GM12878 (cell line): ENCODE data around the gene SPATA45. TPM values are rescaled to one million over a fixed set of nuclear protein-coding genes. Genes with fewer than 3 reads are reported as not detected.

Source experiments
- BCL11A ChIP-seq: IDR thresholded peaks from 2 replicates; pipeline ENCODE4 v1.6.1; 2011; ENCODE audit warnings: low read depth, low read length
- CBFB ChIP-seq: IDR thresholded peaks from 2 replicates; pipeline ENCODE4 v1.6.1; 2016; ENCODE audit warnings: antibody characterized with exemption, low read depth
- CHD1 ChIP-seq: IDR thresholded peaks from 2 replicates; pipeline ENCODE4 v1.6.1; 2012; ENCODE audit warnings: low read depth, low read length, improper control_type of control experiment
- CREB1 ChIP-seq: IDR thresholded peaks from 2 replicates; pipeline ENCODE4 v1.6.1; 2012; ENCODE audit warnings: low read depth, mild to moderate bottlenecking, inconsistent platforms
- E4F1 ChIP-seq: fragments of 450-650 bp; IDR thresholded peaks from 2 replicates; pipeline ENCODE4 v1.6.1; 2018; ENCODE audit warnings: borderline replicate concordance, mild to moderate bottlenecking; ENCODE audit not compliant: partially characterized antibody
- EGR1 ChIP-seq, 2 experiments: IDR thresholded peaks; 1 replicate in 1 of 2; 2 replicates in 1 of 2; pipeline ENCODE4 v1.6.1; 2011 to 2012; ENCODE audit warnings: low read depth in 2 of 2, low read length in 2 of 2, borderline replicate concordance in 1 of 2, mild to moderate bottlenecking in 1 of 2, moderate library complexity in 1 of 2
- HDAC6 ChIP-seq: fragments of 200-600 bp; sonication (generic); IDR thresholded peaks from one replicate; pipeline ENCODE4 v1.8.0; 2017; ENCODE audit warnings: antibody characterized with exemption; ENCODE audit not compliant: unreplicated experiment
- IKZF1 ChIP-seq: fragments of 450-650 bp; conservative IDR thresholded peaks from 2 replicates; pipeline ENCODE4 v1.6.1; 2017; ENCODE audit warnings: antibody characterized with exemption, mild to moderate bottlenecking
- IRF4 ChIP-seq: IDR thresholded peaks from 2 replicates; pipeline ENCODE4 v1.6.1; 2011; ENCODE audit warnings: low read depth, low read length
- JUNB ChIP-seq: IDR thresholded peaks from 2 replicates; pipeline ENCODE4 v1.6.1; 2016; ENCODE audit warnings: antibody characterized with exemption, mild to moderate bottlenecking
- KAT2A ChIP-seq: conservative IDR thresholded peaks from 2 replicates; pipeline ENCODE4 v1.6.1; 2011; ENCODE audit warnings: low read depth, low read length; ENCODE audit not compliant: control insufficient read depth
- KLF5 ChIP-seq: fragments of 450-650 bp; IDR thresholded peaks from 2 replicates; pipeline ENCODE4 v1.6.1; 2014; ENCODE audit warnings: mild to moderate bottlenecking; ENCODE audit not compliant: partially characterized antibody
- NFIC ChIP-seq: IDR thresholded peaks from 2 replicates; pipeline ENCODE4 v1.6.1; 2012; ENCODE audit warnings: low read depth, mild to moderate bottlenecking, inconsistent platforms, low read length, moderate library complexity
- PKNOX1 ChIP-seq: fragments of 450-650 bp; IDR thresholded peaks from 2 replicates; pipeline ENCODE4 v1.6.1; 2016; ENCODE audit warnings: mild to moderate bottlenecking
- POLR2A ChIP-seq: IDR thresholded peaks from 2 replicates; pipeline ENCODE4 v1.6.1; 2011; ENCODE audit warnings: low read depth, mild to moderate bottlenecking, low read length
- POLR2AphosphoS5 ChIP-seq: IDR thresholded peaks from 2 replicates; pipeline ENCODE4 v1.6.1; 2011; ENCODE audit warnings: mild to moderate bottlenecking, low read length, inconsistent platforms
- RCOR1 ChIP-seq: conservative IDR thresholded peaks from 2 replicates; pipeline ENCODE4 v1.6.1; 2012; ENCODE audit warnings: low read depth, low read length, improper control_type of control experiment
- REST ChIP-seq: IDR thresholded peaks from 2 replicates; pipeline ENCODE4 v1.6.1; 2012; ENCODE audit warnings: mild to moderate bottlenecking, low read depth, low read length
- SMAD5 ChIP-seq: IDR thresholded peaks from 2 replicates; pipeline ENCODE4 v1.6.1; 2016; ENCODE audit warnings: antibody characterized with exemption, low read depth
- SUZ12 ChIP-seq: fragments of 200-600 bp; sonication (generic); IDR thresholded peaks from one replicate; pipeline ENCODE4 v1.6.1; 2018; ENCODE audit warnings: antibody characterized with exemption, mild to moderate bottlenecking; ENCODE audit not compliant: unreplicated experiment
- TAF1 ChIP-seq: IDR thresholded peaks from 2 replicates; pipeline ENCODE4 v1.6.1; 2011; ENCODE audit warnings: mild to moderate bottlenecking, low read depth, low read length, borderline replicate concordance
- TCF12 ChIP-seq: IDR thresholded peaks from 2 replicates; pipeline ENCODE4 v1.6.1; 2011; ENCODE audit warnings: low read depth, mild to moderate bottlenecking, low read length
- USF1 ChIP-seq: IDR thresholded peaks from 2 replicates; pipeline ENCODE4 v1.6.1; 2011; ENCODE audit warnings: borderline replicate concordance, low read depth, mild to moderate bottlenecking, moderate library complexity, mixed read lengths, low read length; ENCODE audit not compliant: insufficient read depth; ENCODE audit errors: extremely low read length
- WRNIP1 ChIP-seq: IDR thresholded peaks from 2 replicates; pipeline ENCODE4 v1.6.1; 2011; ENCODE audit warnings: low read depth, low read length, improper control_type of control experiment, borderline replicate concordance
- ZNF207 ChIP-seq: fragments of 450-650 bp; IDR thresholded peaks from 2 replicates; pipeline ENCODE4 v1.6.1; 2014; ENCODE audit warnings: antibody characterized with exemption, mild to moderate bottlenecking, borderline replicate concordance
- polyA plus RNA-seq, 11 experiments: library from polyadenylated mRNA; depleted of rRNA in 4 of 11; unstranded in 6 of 11; stranded (reverse) in 5 of 11; fragments of >200 nt; fragmentation: Nextera tagmentation in 4 of 11; fragmentation: Illumina TruSeq in 1 of 11; extraction: Ambion mirVana in 4 of 11; extraction: Trizol in 1 of 11; gene quantifications; 1 replicate in 1 of 11; 2 replicates in 10 of 11; pipeline versions ENCODE4 v1.2.1 to v1.2.3, GENCODE V29; 2011 to 2016; ENCODE audit warnings: inconsistent platforms in 2 of 11, missing spikeins in 2 of 11, low read depth in 1 of 11
- total RNA-seq, 4 experiments: library from RNA; depleted of rRNA in 3 of 4; stranded (reverse); fragments of >200 nt in 3 of 4; fragmentation: Illumina TruSeq in 1 of 4; extraction: Trizol in 1 of 4; gene quantifications; 2 replicates each; pipeline versions ENCODE4 v1.2.1 to v1.2.3, GENCODE V29; 2013 to 2021

SPATA45 gene
- total and polyA plus RNA-seq, 10 of the 15 experiments (the other 5 are each of a cell fraction or from before 2014, with no cell fraction given) = 0.22 to 0.37 (median 0.31) TPM; not detected in 7

- no peak for TF ChIP-seq E4F1
- TF ChIP-seq POLR2AphosphoS5 = 0 out of 2 replicates have a peak, but pooled peaks have one; percentile 46
- no peak for TF ChIP-seq ZNF207
- no peak for TF ChIP-seq REST
- TF ChIP-seq TCF12 = peak; percentile 86
- 0 out of 2 replicates have a peak, but pooled peaks have one; percentile 25 for TF ChIP-seq IKZF1
- TF ChIP-seq JUNB = no peak
- no peak for TF ChIP-seq EGR1 (IDR thresholded peaks at IDR 0.05; ENCODE audit: borderline replicate concordance in 1 of 2, low read depth in 2 of 2, low read length in 2 of 2)
- TF ChIP-seq SMAD5 = no peak
- TF ChIP-seq CBFB = peak; percentile 56; the same call in 1 of the 2 replicates
- peak; percentile 59 for TF ChIP-seq NFIC
- TF ChIP-seq IRF4 = peak; percentile 60; the same call in 1 of the 2 replicates
- TF ChIP-seq KLF5 = no peak
- no peak for TF ChIP-seq USF1
- no peak for TF ChIP-seq RCOR1
- TF ChIP-seq HDAC6 = no peak
- TF ChIP-seq PKNOX1 = peak; percentile 82
- TF ChIP-seq BCL11A = no peak
- no peak for TF ChIP-seq WRNIP1
- TF ChIP-seq SUZ12 = no peak
- peak; percentile 58; the same call in 1 of the 2 replicates for TF ChIP-seq POLR2A
- peak; percentile 67 for TF ChIP-seq CREB1
- TF ChIP-seq TAF1 = 0 out of 2 replicates have a peak, but pooled peaks have one; percentile 14
- no peak for TF ChIP-seq CHD1
- no peak for TF ChIP-seq KAT2A
Measured at GRCh38 chr1:212794561-212795014, 52.9 kb downstream of the SPATA45 start (continued).
